MM.1S (cell line): Measurements from ENCODE around the gene DCN.

Source experiments
- DNase-seq: peaks from one replicate; pipeline ENCODE4 v3.0.0-alpha.2; 2015
- H2AFZ ChIP-seq: fragments of 300-600 bp; sonication (generic); 2 replicates; pipeline ENCODE4 v1.6.0; 2016; ENCODE audit warnings: antibody characterized with exemption, low read length
- H3F3A ChIP-seq: fragments of 300-600 bp; sonication (generic); 2 replicates; pipeline ENCODE4 v1.6.1; 2016; ENCODE audit warnings: mild to moderate bottlenecking, antibody characterized with exemption, low read length, moderate library complexity, mixed read lengths; ENCODE audit not compliant: insufficient read depth
- H3K27ac ChIP-seq: fragments of 300-600 bp; sonication (generic); 2 replicates; pipeline ENCODE4 v1.5.1; 2016; ENCODE audit warnings: mild to moderate bottlenecking, low read length
- H3K27me3 ChIP-seq: fragments of 300-600 bp; sonication (generic); replicated peaks from 2 replicates; pipeline ENCODE4 v1.6.0; 2016; ENCODE audit warnings: low read length; ENCODE audit not compliant: insufficient read depth
- H3K36me3 ChIP-seq: fragments of 300-600 bp; sonication (generic); replicated peaks from 2 replicates; pipeline ENCODE4 v1.6.1; 2016; ENCODE audit warnings: mild to moderate bottlenecking, low read length, mixed read lengths; ENCODE audit not compliant: insufficient read depth
- H3K4me1 ChIP-seq: fragments of 300-600 bp; sonication (generic); 2 replicates; pipeline ENCODE4 v1.6.1; 2016; ENCODE audit warnings: low read length, mixed read lengths
- H3K4me2 ChIP-seq: fragments of 300-600 bp; sonication (generic); 2 replicates; pipeline ENCODE4 v1.6.0; 2016; ENCODE audit warnings: low read depth, low read length
- H3K4me3 ChIP-seq: fragments of 300-600 bp; sonication (generic); 2 replicates; pipeline ENCODE4 v1.5.1; 2016; ENCODE audit warnings: low read length, mixed read lengths
- H3K79me2 ChIP-seq: fragments of 300-600 bp; sonication (generic); 2 replicates; pipeline ENCODE4 v1.6.1; 2016; ENCODE audit warnings: mixed run types, low read length, mixed read lengths
- H3K9ac ChIP-seq: fragments of 300-600 bp; sonication (generic); 2 replicates; pipeline ENCODE4 v1.6.1; 2016; ENCODE audit warnings: low read length, mixed read lengths
- H3K9me2 ChIP-seq: fragments of 300-600 bp; sonication (generic); replicated peaks from 2 replicates; pipeline ENCODE4 v1.6.1; 2016; ENCODE audit warnings: mild to moderate bottlenecking, low read length, mixed read lengths; ENCODE audit not compliant: insufficient read depth
- H3K9me3 ChIP-seq: fragments of 300-600 bp; sonication (generic); replicated peaks from 2 replicates; pipeline ENCODE4 v1.6.1; 2016; ENCODE audit warnings: mild to moderate bottlenecking, low read length, mixed read lengths; ENCODE audit not compliant: insufficient read depth
- H4K20me1 ChIP-seq: fragments of 300-600 bp; sonication (generic); 2 replicates; pipeline ENCODE4 v1.6.1; 2016; ENCODE audit warnings: mild to moderate bottlenecking, low read length, moderate library complexity, mixed read lengths; ENCODE audit not compliant: insufficient read depth
- CTCF ChIP-seq: fragments of 300-600 bp; sonication (generic); IDR thresholded peaks from 2 replicates; pipeline ENCODE4 v1.5.1; 2016; ENCODE audit warnings: antibody characterized with exemption, low read length, mixed read lengths
- EZH2 ChIP-seq: fragments of 300-600 bp; sonication (generic); optimal IDR thresholded peaks from 2 replicates; pipeline ENCODE3; 2017; ENCODE audit warnings: low read depth, mild to moderate bottlenecking, antibody characterized with exemption, low read length, mixed read lengths
- EZH2phosphoT487 ChIP-seq: fragments of 300-600 bp; sonication (generic); IDR thresholded peaks from 2 replicates; pipeline ENCODE4 v1.6.1; 2018; ENCODE audit warnings: antibody characterized with exemption, low read length

DCN gene

GRCh38 chr12:91161009-91161408 is 21.6 kb downstream of the DCN start:
- Histone ChIP-seq H3K36me3 (no peaks in the 10 kb centered on the region), H3K9ac (no peak overlapping the region), H3K27me3 (no peaks in the 10 kb centered on the region), H2AFZ (no peak overlapping the region), H3K4me3 (no peak overlapping the region), H3K9me3 (no peaks in the 10 kb centered on the region), H4K20me1 (no peaks in the 10 kb centered on the region), H3F3A (no peaks in the 10 kb centered on the region), H3K79me2 (no peaks in the 10 kb centered on the region), H3K9me2 (no peaks in the 10 kb centered on the region), H3K27ac (no peak overlapping the region), H3K4me2 (no peak overlapping the region), H3K4me1 (no peaks in the 10 kb centered on the region)
- TF ChIP-seq EZH2phosphoT487: no peak
- TF ChIP-seq CTCF: no peak
- no peak for TF ChIP-seq EZH2
- DNase-seq: no peak

- Histone ChIP-seq H3K4me1 (no peaks in the 10 kb centered on the region), H4K20me1 (no peaks in the 10 kb centered on the region), H3K4me3 (no peak overlapping the region), H3K4me2 (no peak overlapping the region), H3K9me2 (no peaks in the 10 kb centered on the region), H2AFZ (no peak overlapping the region), H3F3A (no peaks in the 10 kb centered on the region), H3K27ac (no peak overlapping the region), H3K27me3 (no peaks in the 10 kb centered on the region), H3K9me3 (no peaks in the 10 kb centered on the region), H3K9ac (no peak overlapping the region), H3K36me3 (no peaks in the 10 kb centered on the region), H3K79me2 (no peaks in the 10 kb centered on the region)
- DNase-seq: no peak
- TF ChIP-seq EZH2 (no peak), CTCF (no peak), EZH2phosphoT487 (no peak)
Measured at GRCh38 chr12:91155990-91156389, 26.6 kb downstream of the DCN start.

GRCh38 chr12:91154131-91154530 is 28.5 kb downstream of the DCN start:
- no peak for DNase-seq
- no peak for TF ChIP-seq EZH2phosphoT487
- no peak for TF ChIP-seq EZH2
- TF ChIP-seq CTCF: no peak

GRCh38 chr12:91144053-91144452 is 38.6 kb downstream of the DCN start:
- Histone ChIP-seq H3K27me3 (no peaks in the 10 kb centered on the region), H3K9me3 (no peaks in the 10 kb centered on the region), H3K36me3 (no peaks in the 10 kb centered on the region), H3F3A (no peaks in the 10 kb centered on the region), H2AFZ (no peak overlapping the region), H3K4me2 (no peak overlapping the region), H3K27ac (no peak overlapping the region), H3K4me1 (no peaks in the 10 kb centered on the region), H3K79me2 (no peaks in the 10 kb centered on the region), H3K9ac (no peak overlapping the region), H4K20me1 (no peaks in the 10 kb centered on the region), H3K4me3 (no peak overlapping the region), H3K9me2 (no peaks in the 10 kb centered on the region)
- no peak for TF ChIP-seq CTCF
- no peak for DNase-seq

More at GRCh38 chr12:91154131-91154530, 28.5 kb downstream of the DCN start:
- no peaks in the 10 kb centered on the region for H3F3A ChIP-seq
- H3K4me3 ChIP-seq: no peak overlapping the region
- H3K9me3 ChIP-seq: no peaks in the 10 kb centered on the region
- H3K9ac ChIP-seq: no peak overlapping the region
- no peaks in the 10 kb centered on the region for H3K4me1 ChIP-seq
- no peak overlapping the region for H3K27ac ChIP-seq
- H3K36me3 ChIP-seq: no peaks in the 10 kb centered on the region
- no peaks in the 10 kb centered on the region for H3K79me2 ChIP-seq
- no peaks in the 10 kb centered on the region for H3K27me3 ChIP-seq
- H3K4me2 ChIP-seq: no peak overlapping the region
- no peaks in the 10 kb centered on the region for H3K9me2 ChIP-seq
- no peaks in the 10 kb centered on the region for H4K20me1 ChIP-seq
- H2AFZ ChIP-seq: no peak overlapping the region
